Measurements from ENCODE around the gene ABHD11.
"Not testable (repeated sequence)": the region's sequence is repeated elsewhere in the genome, so short reads cannot be mapped to it uniquely, and the experiment has no call there.

ABHD11 gene

DNA sequence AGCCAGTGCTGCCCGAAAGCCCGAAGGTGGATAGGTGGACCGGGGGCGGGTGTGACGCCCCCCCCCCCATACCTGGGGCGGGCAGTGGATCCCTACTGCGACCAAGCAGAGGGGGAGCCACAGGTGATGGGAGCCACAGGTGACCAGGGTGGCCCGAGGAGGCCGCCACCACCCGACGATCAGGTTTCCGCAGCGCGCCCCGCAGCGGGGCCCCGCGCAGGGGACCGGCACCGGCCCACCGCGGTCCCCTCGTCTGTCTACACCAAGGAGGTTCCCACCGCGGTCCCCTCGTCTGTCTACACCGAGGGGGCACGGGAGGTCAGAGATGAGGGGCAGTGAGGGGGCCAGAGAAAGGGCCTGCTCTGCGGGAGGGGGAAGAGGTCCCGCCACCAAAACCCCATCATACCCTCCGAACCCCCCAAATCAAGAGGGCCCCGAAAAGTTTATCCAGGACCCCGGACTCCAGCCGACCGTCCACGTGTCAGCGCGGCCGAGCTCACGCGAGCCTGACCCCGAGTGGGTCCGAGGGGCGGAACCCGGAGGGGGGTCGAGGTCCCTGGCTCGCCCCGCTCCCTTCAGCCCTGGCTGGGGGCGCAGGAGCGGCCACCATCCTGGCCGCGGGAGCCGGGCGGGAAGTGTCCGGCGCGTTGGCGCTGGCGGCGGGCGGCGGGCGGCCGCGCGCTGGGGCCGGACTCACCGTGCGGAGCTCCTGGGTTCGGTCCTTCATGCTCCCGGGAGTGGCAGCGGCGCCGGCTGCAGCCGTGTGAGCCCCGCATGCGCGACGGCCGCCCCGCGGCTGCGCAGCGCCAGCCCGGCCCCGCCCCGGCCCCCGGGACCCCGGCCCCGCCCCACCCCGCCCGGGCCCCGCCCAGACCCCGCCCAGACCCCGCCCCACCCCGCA is 19.4 kb downstream of the ABHD11 start, which contains the start of gene STX1A:
TSS of gene STX1A (minus strand) at position 765 of the 901 bp plus-strand sequence. CDS start at position 727, 38 bp downstream.
- DNase-seq: peak; percentile 65 to 74

GRCh38 chr7:73718438-73718881 is 20.1 kb downstream of the ABHD11 start:
- DNase-seq: peak in 1 of 2 experiments; percentile 33

- peak; percentile 64 to 78 for DNase-seq
These were observed 20.6 kb downstream of the ABHD11 start for GRCh38 chr7:73717991-73718405.

GRCh38 chr7:73717025-73717807 is 21.4 kb downstream of the ABHD11 start:
- DNase-seq: no peak

DNA sequence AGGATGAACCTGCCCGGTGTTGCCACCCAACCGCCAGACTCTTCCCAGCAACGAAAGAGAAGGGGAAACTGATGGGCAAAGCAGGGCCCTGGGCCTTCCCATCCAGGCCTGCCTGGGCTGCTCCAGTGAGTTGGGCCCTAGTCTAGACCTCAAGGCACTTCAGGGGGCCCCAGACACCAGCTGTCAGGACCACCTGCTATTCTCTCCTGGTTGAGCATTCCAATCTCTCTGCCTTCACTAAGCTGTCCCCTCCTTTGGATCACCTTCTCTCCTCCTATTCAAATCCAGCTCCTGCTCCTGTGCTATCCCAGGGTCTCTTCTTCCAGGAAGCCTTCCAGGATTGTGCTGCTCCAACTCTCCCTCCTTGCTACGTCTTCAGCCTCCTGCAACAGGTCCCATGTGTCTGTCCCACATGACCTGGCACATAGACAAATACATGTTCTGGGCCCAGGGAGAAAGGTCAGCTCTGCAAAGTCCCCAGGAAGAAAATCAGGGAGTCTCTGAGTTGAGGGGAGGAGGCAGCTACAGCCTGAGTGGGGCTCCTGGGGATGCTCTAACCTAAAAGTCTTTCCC is 22.2 kb downstream of the ABHD11 start:
- no peak for DNase-seq

- DNase-seq: peak; percentile 48 to 51
These were observed 22.8 kb downstream of the ABHD11 start for GRCh38 chr7:73715648-73716317.

DNA sequence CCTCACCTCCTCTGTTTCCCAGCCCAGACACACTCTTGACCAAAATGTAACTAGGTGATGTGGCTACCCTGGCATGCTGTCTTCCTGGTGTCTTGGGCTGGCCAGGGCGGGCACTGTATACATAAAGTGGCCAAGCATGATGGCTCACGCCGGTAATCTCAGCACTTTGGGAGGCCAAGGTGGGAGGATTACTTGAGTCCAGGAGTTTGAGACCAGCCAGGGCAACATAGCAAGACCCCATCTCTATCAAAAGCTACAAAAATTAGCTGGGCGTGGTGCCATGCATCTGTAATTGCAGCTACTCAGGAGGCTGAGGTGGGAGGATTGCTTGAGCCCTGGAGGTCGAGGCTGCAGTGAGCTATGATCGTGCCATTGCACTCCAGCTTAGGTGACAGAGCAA is 25.3 kb downstream of the ABHD11 start:
- not testable (repeated sequence) for DNase-seq

GRCh38 chr7:73712773-73713172 is 25.8 kb downstream of the ABHD11 start:
- DNase-seq: no peak

- no peak for DNase-seq
These were observed 29.5 kb downstream of the ABHD11 start for GRCh38 chr7:73708961-73709549.

DNA sequence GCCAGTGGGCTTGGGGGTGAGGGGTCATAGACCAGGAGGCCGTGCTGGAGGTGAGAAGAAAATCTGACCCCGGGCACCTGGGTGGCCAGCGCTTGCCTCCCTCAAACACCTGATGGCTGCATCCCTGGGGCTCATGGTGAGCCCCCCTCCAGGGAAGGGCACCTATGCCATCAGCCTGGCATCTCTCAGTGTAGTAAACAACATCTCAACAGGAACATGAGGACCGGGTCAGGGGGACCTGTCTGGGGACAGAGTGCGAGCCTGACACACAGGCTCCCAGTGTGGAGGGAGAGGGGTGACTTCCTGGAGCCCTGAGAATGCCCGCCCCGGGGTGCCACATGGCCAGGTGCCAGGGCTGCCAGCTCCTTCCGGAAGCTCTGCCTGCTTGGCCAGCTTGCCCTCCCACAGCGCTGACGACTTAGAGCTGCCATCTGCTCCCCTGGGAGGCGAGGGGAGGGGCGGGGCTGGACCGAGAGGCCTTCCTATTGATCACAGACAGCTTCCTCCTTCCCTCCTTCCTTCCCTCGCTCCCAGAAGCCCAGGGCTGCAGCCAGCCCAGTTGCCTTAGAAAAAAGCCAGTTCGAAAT is 31.5 kb downstream of the ABHD11 start:
- DNase-seq: no peak

GRCh38 chr7:73706126-73707044 is 32.2 kb downstream of the ABHD11 start:
- no peak for DNase-seq

GRCh38 chr7:73705551-73705920 is 33.1 kb downstream of the ABHD11 start:
- DNase-seq: no peak

DNA sequence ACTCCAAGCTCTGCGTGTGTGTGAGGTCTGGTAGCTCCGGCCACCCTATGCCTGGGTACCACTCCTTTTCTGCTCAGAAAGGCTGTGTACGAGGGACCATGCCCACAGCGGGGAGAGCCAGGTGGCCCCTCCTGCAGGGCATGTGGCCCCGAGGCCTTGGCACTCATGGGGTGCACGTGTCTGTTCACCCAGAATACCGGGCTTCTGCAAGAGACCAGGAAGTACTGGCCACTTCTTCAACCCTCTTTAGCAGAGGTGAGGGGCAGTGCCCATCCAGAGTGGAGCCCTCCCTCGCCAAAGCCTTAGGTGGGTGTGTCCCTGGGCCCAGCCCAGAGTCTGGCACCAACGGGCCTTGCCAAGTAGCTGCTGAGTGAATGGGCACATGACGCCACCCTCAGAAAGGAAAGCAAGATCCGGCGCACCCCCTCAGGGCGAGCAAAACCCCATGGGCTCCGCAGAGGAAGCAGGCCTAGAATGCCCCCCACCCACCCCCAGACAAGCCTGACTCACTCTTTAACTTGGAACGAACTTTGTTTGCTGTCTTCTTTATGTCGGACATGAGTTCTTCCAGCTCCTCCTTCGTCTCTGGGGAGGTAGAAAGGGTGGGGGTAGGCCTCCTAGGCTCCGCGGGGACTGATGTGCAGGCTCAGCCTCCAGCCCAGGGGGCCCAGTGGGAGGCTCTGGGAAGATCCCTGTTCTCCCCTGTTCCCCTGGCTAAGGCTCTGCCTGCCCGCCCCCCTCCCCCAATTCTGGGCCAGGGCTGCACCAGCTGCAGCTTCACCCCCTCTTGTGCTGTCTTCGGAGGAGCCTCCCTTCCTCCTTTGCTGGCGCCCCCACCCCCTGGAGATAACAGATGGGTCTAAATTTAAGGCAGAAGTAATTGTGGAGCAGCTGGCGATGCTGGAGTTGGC is 33.7 kb downstream of the ABHD11 start:
- DNase-seq: no peak

DNA sequence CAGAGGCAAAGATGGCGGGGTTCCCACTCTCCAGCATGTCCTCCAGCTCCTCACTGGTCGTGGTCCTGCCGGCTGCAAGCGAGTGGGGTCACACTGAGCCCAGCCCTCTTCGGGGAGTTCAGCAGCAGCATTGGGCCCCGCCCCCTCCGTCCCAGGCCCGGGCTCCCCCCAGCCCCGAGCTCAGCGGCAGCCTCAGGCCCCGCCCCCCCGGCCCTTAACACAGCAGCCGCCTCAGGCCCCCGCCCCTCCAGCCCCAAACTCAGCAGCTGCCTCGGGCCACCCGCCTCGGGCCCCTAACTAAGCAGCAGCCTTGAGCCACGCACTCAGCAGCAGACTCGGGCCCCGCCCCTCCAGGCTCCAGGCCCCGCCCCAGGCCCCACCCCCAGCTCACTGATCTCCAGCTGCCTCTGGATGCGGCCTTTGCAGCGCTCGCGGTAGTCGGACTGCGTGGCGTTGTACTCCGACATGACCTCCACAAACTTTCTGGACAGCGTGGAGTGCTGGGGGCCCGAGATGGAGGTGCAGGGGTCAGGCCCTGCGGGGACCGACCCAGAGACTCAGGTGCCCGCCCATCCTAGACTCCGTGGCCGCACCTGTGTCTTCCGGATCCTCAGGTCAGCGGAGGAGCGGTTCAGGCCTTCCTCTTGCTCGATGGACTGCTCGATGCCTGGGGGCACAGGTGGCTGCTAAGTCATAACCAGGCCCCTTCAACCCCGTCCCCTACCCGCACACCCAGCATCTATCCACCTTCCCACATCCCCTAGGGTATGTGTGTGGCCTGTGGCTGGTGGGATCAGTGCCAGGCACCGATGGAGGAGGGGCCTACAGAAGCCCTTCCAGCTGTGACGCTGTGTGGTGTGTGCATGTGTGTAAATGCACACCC is 34.6 kb downstream of the ABHD11 start:
- DNase-seq: peak in 1 of 2 experiments; percentile 50

DNA sequence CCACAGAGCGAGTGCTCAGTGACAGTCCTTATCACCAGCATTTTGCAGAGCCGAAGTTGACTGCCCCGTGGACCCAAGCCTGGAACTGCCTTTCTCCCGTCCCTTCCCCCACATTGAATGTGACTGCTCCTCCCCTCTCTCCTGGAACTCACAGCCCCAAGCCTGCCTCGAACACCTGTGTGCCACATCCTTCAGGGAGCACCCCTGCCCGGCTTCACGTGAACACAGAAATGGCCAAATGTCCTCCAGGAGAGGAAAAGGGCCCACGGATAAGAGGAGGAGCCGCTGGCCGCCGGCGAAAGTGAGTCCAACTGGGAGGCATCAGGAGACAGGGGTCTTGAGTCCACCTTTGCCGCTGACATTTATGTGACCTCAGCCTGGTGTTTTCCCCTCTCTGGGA is 35.4 kb downstream of the ABHD11 start:
- no peak for DNase-seq

DNA sequence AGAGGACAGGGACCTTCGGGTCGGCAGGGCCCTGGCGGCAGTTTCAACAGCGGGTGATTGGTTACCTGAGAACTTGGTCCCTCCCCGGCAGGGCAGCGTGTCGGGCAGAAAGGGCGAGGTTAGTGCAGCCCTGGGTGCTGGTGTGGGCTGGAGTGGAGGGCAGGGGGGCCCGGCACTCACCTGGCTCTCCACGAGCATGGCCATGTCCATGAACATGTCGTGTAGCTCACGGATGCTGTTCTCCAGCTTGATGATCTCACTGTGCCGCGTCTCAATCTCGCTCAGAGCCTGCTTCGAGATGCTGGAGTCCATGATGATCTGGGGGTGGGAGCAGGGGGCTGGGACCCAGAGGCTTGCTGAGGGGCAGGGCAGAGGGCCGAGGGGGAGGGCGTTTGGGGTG is 35.9 kb downstream of the ABHD11 start:
- DNase-seq: no peak

DNA sequence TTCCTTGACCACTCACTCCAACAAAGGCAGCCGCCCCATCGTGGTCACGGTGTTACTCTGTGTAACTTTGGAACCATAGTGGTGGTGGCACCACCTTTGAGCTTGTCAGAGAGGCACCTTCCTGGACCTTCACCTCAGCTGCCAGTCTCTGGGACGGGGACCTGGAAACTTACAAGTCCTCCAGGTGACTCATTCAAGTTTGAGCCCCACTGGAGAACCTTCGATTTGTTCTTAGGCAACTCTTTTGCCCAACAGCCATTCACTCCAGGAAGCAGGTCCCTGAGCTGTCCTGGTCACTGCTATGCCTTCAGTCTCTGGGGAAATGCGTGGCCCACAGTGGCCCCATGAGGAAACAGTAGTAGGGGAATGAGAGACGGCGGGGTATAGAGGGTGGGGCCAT is 36.4 kb downstream of the ABHD11 start:
- no peak for DNase-seq

- no peak for DNase-seq
These were observed 37.1 kb downstream of the ABHD11 start for GRCh38 chr7:73701357-73701995.
